Bronchial epithelial cell (primary cell): Measurements from ENCODE around the gene COL26A1. TPM values are rescaled to one million over a fixed set of nuclear protein-coding genes. Genes with fewer than 3 reads are reported as not detected.
A peak's percentile ranks its signal among the peaks of the same experiment; 100 is the strongest.

ENCODE experiments used
- DNase-seq: peaks from one replicate; pipeline ENCODE4 v3.0.0-alpha.2; 2010; ENCODE audit warnings: low read depth
- FAIRE-seq: peaks from 2 replicates; lab custom pipeline; 2011; peaks lifted over from hg19 to GRCh38; lab: Jason Lieb, UNC
- H3K27me3 ChIP-seq: 2 replicates; pipeline ENCODE4 v1.5.1; 2011; ENCODE audit warnings: low read length; ENCODE audit not compliant: control insufficient read depth, insufficient read depth
- H3K36me3 ChIP-seq: 2 replicates; pipeline ENCODE4 v1.5.1; 2011; ENCODE audit warnings: low read length; ENCODE audit not compliant: control insufficient read depth, insufficient read depth
- H3K4me3 ChIP-seq: 2 replicates; pipeline ENCODE4 v1.5.1; 2011; ENCODE audit warnings: mild to moderate bottlenecking, low read depth, low read length, control low read depth
- CTCF ChIP-seq: IDR thresholded peaks from 2 replicates; pipeline ENCODE4 v1.5.1; 2011; ENCODE audit warnings: mild to moderate bottlenecking, moderate library complexity, low read length, control low read depth, inconsistent platforms; ENCODE audit not compliant: insufficient read depth, severe bottlenecking
- total RNA-seq: library from RNA; depleted of rRNA; stranded (reverse); fragments of >200 nt; gene quantifications from 2 replicates; pipeline ENCODE4 v1.2.1, GENCODE V29; 2014

COL26A1 gene
- total RNA-seq, 1 donor from 2014 or later = not detected

- no peaks in the 10 kb centered on the region for H3K36me3 ChIP-seq
- no peak for DNase-seq
- FAIRE-seq = no peak
- H3K4me3 ChIP-seq = no peak overlapping the region
- no peaks in the 10 kb centered on the region for H3K27me3 ChIP-seq
- no peak for TF ChIP-seq CTCF
Measured at GRCh38 chr7:101518336-101518735, 155.7 kb downstream of the COL26A1 start.

GRCh38 chr7:101519324-101520023 lies 156.8 kb downstream of the COL26A1 start:
- Histone ChIP-seq H3K27me3 (no peaks in the 10 kb centered on the region), H3K4me3 (no peak overlapping the region), H3K36me3 (no peaks in the 10 kb centered on the region)
- DNase-seq (no peak), FAIRE-seq (no peak)
- TF ChIP-seq CTCF = no peak

- no peaks in the 10 kb centered on the region for H3K36me3 ChIP-seq
- no peaks in the 10 kb centered on the region for H3K27me3 ChIP-seq
- DNase-seq (no peak), FAIRE-seq (peak; percentile 66)
- no peak for TF ChIP-seq CTCF
- H3K4me3 ChIP-seq = no peak overlapping the region
Measured at GRCh38 chr7:101521430-101521925, 158.8 kb downstream of the COL26A1 start.

- no peaks in the 10 kb centered on the region for H3K27me3 ChIP-seq
- no peaks in the 10 kb centered on the region for H3K36me3 ChIP-seq
- H3K4me3 ChIP-seq = no peak overlapping the region
- TF ChIP-seq CTCF = no peak
- DNase-seq (no peak), FAIRE-seq (no peak)
Measured at GRCh38 chr7:101522021-101522420, 159.3 kb downstream of the COL26A1 start.

GRCh38 chr7:101527844-101528667 lies 165.4 kb downstream of the COL26A1 start:
- DNase-seq (peak; percentile 31), FAIRE-seq (no peak)
- no peak overlapping the region for H3K4me3 ChIP-seq
- no peaks in the 10 kb centered on the region for H3K27me3 ChIP-seq
- TF ChIP-seq CTCF = no peak
- no peaks in the 10 kb centered on the region for H3K36me3 ChIP-seq
